Dermis microvascular lymphatic vessel endothelial cell (primary cell): ENCODE results near the gene PRDX3. TPM values are rescaled to one million over a fixed set of nuclear protein-coding genes. Genes with fewer than 3 reads are reported as not detected.
"Not testable (repeated sequence)": the region's sequence is repeated elsewhere in the genome, so short reads cannot be mapped to it uniquely, and the experiment has no call there.

Experiments used
- DNase-seq, 2 donors: peaks; one replicate each; pipeline versions ENCODE4 v3.0.0 to v3.0.0-alpha.2; 2010; ENCODE audit warnings: low read depth in 2 of 2
- total RNA-seq: library from RNA; depleted of rRNA; stranded (reverse); fragments of >200 nt; gene quantifications from 2 replicates; pipeline ENCODE4 v1.2.1, GENCODE V29; 2014

PRDX3 gene
- total RNA-seq, 1 donor from 2014 or later = 235 TPM

- peak; percentile 29 to 74 for DNase-seq
Observed at GRCh38 chr10:119206603-119207365, 28.2 kb upstream of the PRDX3 start.

GRCh38 chr10:119205894-119206602, 27.4 kb upstream of the PRDX3 start:
- DNase-seq = peak in 1 of 2 donors; percentile 57

DNA sequence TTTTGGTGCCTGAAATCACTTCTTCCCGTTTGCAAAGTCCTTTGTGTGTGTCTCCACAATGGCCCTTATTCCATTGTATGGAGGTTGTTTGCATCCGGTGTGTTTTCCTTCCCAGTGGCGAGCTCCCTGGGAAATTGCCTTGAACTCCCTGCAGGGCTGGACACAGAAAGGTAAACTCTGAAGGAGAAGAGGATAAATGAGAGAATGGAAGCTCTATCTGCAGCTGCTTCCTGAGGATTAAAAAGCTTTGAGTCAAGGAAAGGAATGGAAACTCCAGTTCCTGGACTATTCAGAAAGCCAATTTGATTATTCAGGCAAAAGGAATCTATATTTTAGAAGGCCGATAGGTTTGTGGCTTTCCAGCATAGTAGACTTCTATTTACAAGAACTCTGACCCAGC, 24.4 kb upstream of the PRDX3 start:
- peak in 1 of 2 donors; percentile 66 for DNase-seq

DNA sequence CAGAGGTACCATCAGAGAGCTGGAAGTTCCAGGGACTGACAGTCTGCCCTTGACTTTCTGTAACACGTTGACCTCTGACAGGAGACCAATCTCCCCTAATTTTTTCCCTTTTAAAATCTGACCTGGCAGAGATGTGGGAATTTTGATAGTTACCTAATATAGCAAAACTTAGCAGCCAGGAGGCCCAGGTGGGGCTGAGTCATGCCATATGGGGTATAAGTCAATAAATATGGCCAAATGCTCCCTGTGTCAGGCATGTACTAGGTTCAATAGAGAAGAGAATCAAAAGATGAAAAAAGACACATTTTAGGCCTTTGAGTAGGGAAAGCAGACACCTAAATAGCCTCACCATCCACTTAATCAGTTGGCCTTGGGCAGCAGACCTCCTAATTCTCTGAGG, 22.6 kb upstream of the PRDX3 start:
- DNase-seq = no peak

GRCh38 chr10:119199231-119199992, 20.8 kb upstream of the PRDX3 start:
- peak; percentile 80 to 86 for DNase-seq

DNA sequence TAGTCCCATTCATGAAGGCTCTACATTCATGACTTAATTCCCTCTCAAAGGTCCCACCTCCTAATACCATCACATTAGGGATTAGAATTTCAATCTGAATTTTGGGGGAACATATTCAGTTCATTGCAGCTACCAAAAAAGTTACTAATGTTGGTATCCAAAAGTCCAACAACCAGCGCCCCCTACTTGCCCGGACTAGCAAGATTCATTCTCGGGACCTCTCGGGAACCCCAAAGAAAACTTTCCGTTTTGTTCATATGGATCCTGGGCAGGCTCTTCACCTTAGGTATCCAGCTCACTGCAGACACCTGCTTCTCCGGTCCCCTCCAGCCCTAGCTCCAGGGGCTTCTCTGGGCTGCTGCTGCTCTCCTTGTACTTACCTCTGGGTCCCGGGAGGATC, 19.8 kb upstream of the PRDX3 start:
- DNase-seq = peak in 1 of 2 donors; percentile 9

- peak; percentile 82 to 84 for DNase-seq
Observed at GRCh38 chr10:119197921-119198320, 19.3 kb upstream of the PRDX3 start.

DNA sequence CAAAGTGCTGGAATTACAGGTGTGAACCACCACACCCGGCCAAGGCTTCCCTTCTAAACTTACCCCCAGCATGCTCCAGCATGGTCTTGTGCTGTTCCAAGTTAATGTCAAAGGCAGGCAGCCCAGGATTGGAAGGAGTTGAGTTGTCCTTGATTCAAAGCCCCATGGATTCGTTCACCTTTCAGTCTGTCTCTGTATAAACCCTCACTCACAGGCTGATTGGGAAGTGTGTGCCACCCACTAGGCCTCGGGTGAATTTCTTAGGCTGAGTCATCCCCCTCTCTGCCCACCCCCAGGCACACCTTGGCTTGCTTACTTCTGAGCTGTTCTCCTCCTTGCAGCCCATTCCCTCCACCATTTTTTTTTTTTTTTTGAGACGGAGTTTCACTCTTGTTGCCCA, 13.3 kb upstream of the PRDX3 start:
- no peak for DNase-seq

- no peak for DNase-seq
Observed at GRCh38 chr10:119190954-119191785, 12.6 kb upstream of the PRDX3 start.

- DNase-seq = peak in 1 of 2 donors; percentile 15
Observed at GRCh38 chr10:119190353-119190752, 11.7 kb upstream of the PRDX3 start.

DNA sequence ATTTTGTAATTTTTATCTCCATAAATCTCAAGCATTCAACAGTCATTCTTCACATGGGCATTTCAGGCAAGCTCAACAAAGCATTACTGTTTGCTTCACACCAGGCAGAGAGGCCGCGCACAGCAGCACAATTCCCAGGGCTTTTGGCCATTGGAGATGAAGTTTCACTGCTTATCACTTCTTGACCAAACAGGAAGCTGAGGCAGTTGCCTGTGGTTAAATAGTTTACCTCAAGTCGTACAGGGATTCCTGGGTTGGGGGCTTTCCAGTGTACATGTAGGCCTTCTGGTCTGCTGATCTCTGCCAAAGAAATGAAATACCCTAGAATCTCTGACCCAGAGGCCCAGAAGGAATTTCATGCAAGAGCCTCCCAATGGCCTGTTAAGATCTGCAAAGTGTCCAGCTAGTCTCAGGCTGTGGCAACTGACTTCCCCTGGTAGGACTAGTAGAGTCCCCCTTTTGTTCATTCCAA, 11.2 kb upstream of the PRDX3 start:
- no peak for DNase-seq

DNA sequence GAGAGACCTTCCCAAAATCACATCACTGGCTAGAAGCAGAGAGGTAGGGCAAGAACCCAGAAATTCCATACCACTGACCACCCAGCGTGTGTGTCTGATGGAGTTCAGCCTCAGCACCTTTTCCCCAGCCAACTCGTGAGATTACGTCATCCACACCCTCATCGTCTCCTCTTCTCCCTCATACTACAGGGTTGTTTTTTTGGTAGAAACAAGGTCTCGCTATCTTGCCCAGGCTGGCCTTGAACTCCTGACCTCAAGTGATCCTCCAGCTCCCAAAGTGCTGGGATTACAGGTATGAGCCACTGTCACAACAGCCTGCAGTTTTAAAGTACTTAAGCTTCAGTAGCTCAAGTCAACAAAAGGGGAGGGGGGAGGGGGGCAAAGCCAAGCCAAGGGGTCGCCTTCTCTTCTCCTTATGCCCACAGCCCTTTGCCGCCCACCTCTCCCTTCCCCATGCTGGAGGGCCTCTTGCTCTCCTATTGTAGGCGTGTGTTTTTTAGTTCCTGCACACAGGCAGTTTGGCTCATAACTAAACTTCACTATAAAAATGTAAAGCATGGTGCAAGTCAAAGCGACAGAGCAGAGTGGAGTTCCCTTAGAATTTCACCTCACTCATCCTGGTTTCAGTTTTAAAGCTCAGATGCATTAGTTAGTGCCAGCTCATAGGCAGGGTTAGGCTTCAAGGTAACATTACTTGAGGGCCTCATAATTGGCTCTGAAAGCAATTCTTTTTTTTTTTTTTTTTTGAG, 5.2 kb upstream of the PRDX3 start:
- DNase-seq = no peak

GRCh38 chr10:119180850-119181400, 2.3 kb upstream of the PRDX3 start:
- not testable (repeated sequence) for DNase-seq

GRCh38 chr10:119177708-119178371, 772 bp downstream of the PRDX3 start:
- DNase-seq = no peak

- DNase-seq = no peak
Observed at GRCh38 chr10:119176166-119176565, 2.4 kb downstream of the PRDX3 start.

DNA sequence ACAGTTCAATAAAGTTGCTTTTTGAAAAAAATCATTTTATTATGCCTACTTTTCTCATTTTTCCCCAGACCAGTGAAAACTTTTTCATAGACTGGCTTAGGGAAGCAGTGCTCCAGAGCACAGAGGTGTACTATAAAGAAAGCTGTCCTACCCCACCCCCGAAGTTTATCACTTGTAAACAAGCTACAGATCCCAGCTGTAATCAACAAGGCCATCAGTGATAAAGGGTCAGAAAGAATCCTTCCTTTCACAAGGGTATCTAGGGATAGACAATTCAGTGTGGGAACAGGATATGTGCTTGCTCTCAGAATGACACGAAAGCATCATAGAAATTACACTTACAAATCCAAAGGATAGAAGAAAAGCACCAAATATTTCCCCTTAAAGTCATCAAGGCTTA, 4.5 kb downstream of the PRDX3 start:
- no peak for DNase-seq

DNA sequence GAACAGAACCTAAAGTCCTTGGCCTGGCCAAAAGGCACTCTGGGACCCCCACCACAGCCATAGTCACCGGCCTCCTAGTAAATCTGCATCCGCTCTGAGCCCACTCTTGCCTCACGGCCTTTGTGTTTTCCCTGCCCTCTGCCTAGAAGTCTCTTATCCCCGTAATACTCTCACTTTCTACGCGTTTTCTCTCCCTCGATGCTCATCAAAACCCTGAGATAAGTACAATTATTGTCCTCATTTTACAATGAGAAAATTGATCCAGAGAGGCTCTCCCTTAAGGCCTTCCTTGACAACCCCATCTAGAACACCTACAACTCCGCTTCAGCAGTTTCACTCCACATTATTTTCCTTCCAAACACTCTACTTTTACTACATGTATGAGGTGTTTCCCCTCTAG, 11.6 kb downstream of the PRDX3 start:
- no peak for DNase-seq

DNA sequence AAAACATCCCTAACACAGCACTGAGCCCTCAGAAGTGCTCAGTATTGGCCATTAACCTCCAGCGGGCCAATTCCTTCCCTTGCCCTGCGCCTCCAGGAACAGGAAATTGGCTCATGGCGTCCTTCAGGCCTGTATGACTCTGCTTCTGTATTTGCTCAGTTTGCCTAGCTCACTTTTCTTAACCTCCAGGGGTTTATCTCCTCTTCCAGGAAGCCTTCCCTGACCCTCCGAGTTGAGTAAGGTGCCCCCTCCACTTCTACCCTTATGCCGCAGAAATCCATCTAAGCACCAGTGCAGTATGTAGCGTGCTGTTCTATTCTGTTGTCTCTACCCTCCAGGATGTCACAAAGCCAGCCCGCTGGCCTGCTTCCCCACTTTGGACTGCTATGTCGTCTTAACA, 12.0 kb downstream of the PRDX3 start:
- DNase-seq = peak in 1 of 2 donors; percentile 46

GRCh38 chr10:119166118-119166500, 12.5 kb downstream of the PRDX3 start:
- no peak for DNase-seq
